ENCODE results near the gene BNIP1.

Gene BNIP1

GRCh38 chr5:173196133-173196952 lies 52.0 kb downstream of the BNIP1 start:
- Histone ChIP-seq H3K36me3 (ENCODE audit: control insufficient read depth in 4 of 4, insufficient read depth in 4 of 4, low read length in 3 of 4) (no peaks in the 10 kb centered on the region), H3K9me3 (ENCODE audit: control extremely low read depth in 1 of 5, control insufficient read depth in 4 of 5, insufficient read depth in 2 of 5, low read depth in 1 of 5, low read length in 4 of 5) (peaks cover 0 to 15% (median 5%) of the 10 kb centered on the region in 5 experiments), H3K27ac (ENCODE audit: insufficient read depth in 1 of 2, low read depth in 1 of 2, low read length in 2 of 2, poor library complexity in 1 of 2, severe bottlenecking in 2 of 2) (no peak overlapping the region), H3K4me3 (ENCODE audit: control insufficient read depth in 1 of 7, extremely low read depth in 1 of 7, insufficient read depth in 4 of 7, low read depth in 2 of 7, low read length in 6 of 7) (no peak overlapping the region), H3K4me1 (ENCODE audit: control extremely low read depth in 1 of 4, control insufficient read depth in 4 of 4, insufficient read depth in 4 of 4, low read length in 3 of 4) (no peaks in the 10 kb centered on the region), H3K27me3 (replicated peaks in 2 of 5; ENCODE audit: control insufficient read depth in 4 of 5, insufficient read depth in 5 of 5, low read length in 4 of 5) (peaks cover 0 to 17% (median 14%) of the 10 kb centered on the region in 5 experiments)
- POLR2A ChIA-PET, result no interaction called here
- CTCF ChIA-PET, result interaction anchor here (0.9 kb wide), 1 partner anchor 10 kb away, joined by 4 read pairs; no protein-coding TSS in a partner anchor
- WGBS (ENCODE audit: insufficient coverage), result 89% methylated on average over 23 of the region's 23 CpGs
- no peak for DNase-seq

GRCh38 chr5:173197375-173197891 lies 53.1 kb downstream of the BNIP1 start:
- WGBS (ENCODE audit: insufficient coverage), result 91% methylated on average over 6 of the region's 9 CpGs

GRCh38 chr5:173198049-173198448 lies 53.7 kb downstream of the BNIP1 start:
- DNase-seq, result no peak
- ChIA-PET POLR2A (no interaction called here), CTCF (no interaction called here)
- 93% methylated on average over 7 of the region's 7 CpGs for WGBS (ENCODE audit: insufficient coverage)
- Histone ChIP-seq H3K27me3 (replicated peaks in 2 of 5; ENCODE audit: control insufficient read depth in 4 of 5, insufficient read depth in 5 of 5, low read length in 4 of 5) (peaks cover 0 to 33% (median 18%) of the 10 kb centered on the region in 5 experiments), H3K27ac (ENCODE audit: insufficient read depth in 1 of 2, low read depth in 1 of 2, low read length in 2 of 2, poor library complexity in 1 of 2, severe bottlenecking in 2 of 2) (no peak overlapping the region), H3K4me1 (ENCODE audit: control extremely low read depth in 1 of 4, control insufficient read depth in 4 of 4, insufficient read depth in 4 of 4, low read length in 3 of 4) (no peaks in the 10 kb centered on the region), H3K9me3 (ENCODE audit: control extremely low read depth in 1 of 5, control insufficient read depth in 4 of 5, insufficient read depth in 2 of 5, low read depth in 1 of 5, low read length in 4 of 5) (peaks cover 0 to 15% (median 5%) of the 10 kb centered on the region in 5 experiments), H3K4me3 (ENCODE audit: control insufficient read depth in 1 of 7, extremely low read depth in 1 of 7, insufficient read depth in 4 of 7, low read depth in 2 of 7, low read length in 6 of 7) (no peak overlapping the region), H3K36me3 (ENCODE audit: control insufficient read depth in 4 of 4, insufficient read depth in 4 of 4, low read length in 3 of 4) (no peaks in the 10 kb centered on the region)

More at GRCh38 chr5:173197375-173197891, 53.1 kb downstream of the BNIP1 start:
- ChIA-PET CTCF (interaction anchor here (0.9 kb wide), 1 partner anchor 9 kb away, joined by 4 read pairs; no protein-coding TSS in a partner anchor), POLR2A (no interaction called here)
- Histone ChIP-seq H3K4me3 (ENCODE audit: control insufficient read depth in 1 of 7, extremely low read depth in 1 of 7, insufficient read depth in 4 of 7, low read depth in 2 of 7, low read length in 6 of 7) (no peak overlapping the region), H3K27me3 (replicated peaks in 2 of 5; ENCODE audit: control insufficient read depth in 4 of 5, insufficient read depth in 5 of 5, low read length in 4 of 5) (peaks cover 0 to 27% (median 15%) of the 10 kb centered on the region in 5 experiments), H3K9me3 (ENCODE audit: control extremely low read depth in 1 of 5, control insufficient read depth in 4 of 5, insufficient read depth in 2 of 5, low read depth in 1 of 5, low read length in 4 of 5) (peaks cover 0 to 15% (median 5%) of the 10 kb centered on the region in 5 experiments), H3K4me1 (ENCODE audit: control extremely low read depth in 1 of 4, control insufficient read depth in 4 of 4, insufficient read depth in 4 of 4, low read length in 3 of 4) (no peaks in the 10 kb centered on the region), H3K27ac (ENCODE audit: insufficient read depth in 1 of 2, low read depth in 1 of 2, low read length in 2 of 2, poor library complexity in 1 of 2, severe bottlenecking in 2 of 2) (no peak overlapping the region), H3K36me3 (ENCODE audit: control insufficient read depth in 4 of 4, insufficient read depth in 4 of 4, low read length in 3 of 4) (no peaks in the 10 kb centered on the region)
- no peak for DNase-seq

- CTCF ChIA-PET, result interaction anchor here (0.8 to 2.0 kb wide), 3 partner anchors 13 to 35 kb away, joined by 3 to 4 read pairs (median 3); no protein-coding TSS in a partner anchor
- POLR2A ChIA-PET, result no interaction called here
- Histone ChIP-seq H3K4me3 (ENCODE audit: control insufficient read depth in 1 of 7, extremely low read depth in 1 of 7, insufficient read depth in 4 of 7, low read depth in 2 of 7, low read length in 6 of 7) (no peak overlapping the region), H3K27me3 (replicated peaks in 2 of 5; ENCODE audit: control insufficient read depth in 4 of 5, insufficient read depth in 5 of 5, low read length in 4 of 5) (peaks cover 0 to 41% (median 12%) of the 10 kb centered on the region in 5 experiments), H3K9me3 (ENCODE audit: control extremely low read depth in 1 of 5, control insufficient read depth in 4 of 5, insufficient read depth in 2 of 5, low read depth in 1 of 5, low read length in 4 of 5) (peaks cover 1 to 15% (median 5%) of the 10 kb centered on the region in 5 experiments), H3K27ac (ENCODE audit: insufficient read depth in 1 of 2, low read depth in 1 of 2, low read length in 2 of 2, poor library complexity in 1 of 2, severe bottlenecking in 2 of 2) (no peak overlapping the region), H3K36me3 (ENCODE audit: control insufficient read depth in 4 of 4, insufficient read depth in 4 of 4, low read length in 3 of 4) (no peaks in the 10 kb centered on the region), H3K4me1 (ENCODE audit: control extremely low read depth in 1 of 4, control insufficient read depth in 4 of 4, insufficient read depth in 4 of 4, low read length in 3 of 4) (no peaks in the 10 kb centered on the region)
- no peak for DNase-seq
Measured at GRCh38 chr5:173200356-173200755, 56.0 kb downstream of the BNIP1 start.

GRCh38 chr5:173201636-173202265 lies 57.4 kb downstream of the BNIP1 start:
- POLR2A ChIA-PET, result interaction anchor here (0.6 kb wide), 1 partner anchor 1419 kb away, joined by 3 read pairs; no protein-coding TSS in a partner anchor
- no peak overlapping the region for H3K27ac ChIP-seq (ENCODE audit: insufficient read depth in 1 of 2, low read depth in 1 of 2, low read length in 2 of 2, poor library complexity in 1 of 2, severe bottlenecking in 2 of 2)
- peaks cover 1 to 15% (median 5%) of the 10 kb centered on the region in 5 experiments for H3K9me3 ChIP-seq (ENCODE audit: control extremely low read depth in 1 of 5, control insufficient read depth in 4 of 5, insufficient read depth in 2 of 5, low read depth in 1 of 5, low read length in 4 of 5)
- H3K4me1 ChIP-seq (ENCODE audit: control extremely low read depth in 1 of 4, control insufficient read depth in 4 of 4, insufficient read depth in 4 of 4, low read length in 3 of 4), result no peaks in the 10 kb centered on the region
- H3K27me3 ChIP-seq (replicated peaks in 2 of 5; ENCODE audit: control insufficient read depth in 4 of 5, insufficient read depth in 5 of 5, low read length in 4 of 5), result peaks cover 0 to 48% (median 9%) of the 10 kb centered on the region in 5 experiments
- no peaks in the 10 kb centered on the region for H3K36me3 ChIP-seq (ENCODE audit: control insufficient read depth in 4 of 4, insufficient read depth in 4 of 4, low read length in 3 of 4)
- H3K4me3 ChIP-seq (ENCODE audit: control insufficient read depth in 1 of 7, extremely low read depth in 1 of 7, insufficient read depth in 4 of 7, low read depth in 2 of 7, low read length in 6 of 7), result no peak overlapping the region
- 91% methylated on average over 10 of the region's 13 CpGs for WGBS (ENCODE audit: insufficient coverage)
- no peak for DNase-seq
- CTCF ChIA-PET, result interaction anchor here (0.8 to 2.0 kb wide), 3 partner anchors 12 to 218 kb away, joined by 3 to 4 read pairs (median 4); partner anchors contain the start of gene ATP6V0E1

- no peak overlapping the region for H3K4me3 ChIP-seq (ENCODE audit: control insufficient read depth in 1 of 7, extremely low read depth in 1 of 7, insufficient read depth in 4 of 7, low read depth in 2 of 7, low read length in 6 of 7)
- WGBS (ENCODE audit: insufficient coverage), result 3% methylated on average over 6 of the region's 11 CpGs
- H3K4me1 ChIP-seq (ENCODE audit: control extremely low read depth in 1 of 4, control insufficient read depth in 4 of 4, insufficient read depth in 4 of 4, low read length in 3 of 4), result no peaks in the 10 kb centered on the region
- peaks cover 0 to 53% (median 9%) of the 10 kb centered on the region in 5 experiments for H3K27me3 ChIP-seq (replicated peaks in 2 of 5; ENCODE audit: control insufficient read depth in 4 of 5, insufficient read depth in 5 of 5, low read length in 4 of 5)
- ChIA-PET POLR2A (interaction anchor here (0.6 kb wide), 1 partner anchor 1418 kb away, joined by 3 read pairs; no protein-coding TSS in a partner anchor), CTCF (interaction anchor here (0.8 to 1.1 kb wide), 2 partner anchors 11 to 219 kb away, joined by 3 to 4 read pairs; partner anchors contain the start of gene ATP6V0E1)
- H3K9me3 ChIP-seq (ENCODE audit: control extremely low read depth in 1 of 5, control insufficient read depth in 4 of 5, insufficient read depth in 2 of 5, low read depth in 1 of 5, low read length in 4 of 5), result peaks cover 1 to 15% (median 5%) of the 10 kb centered on the region in 5 experiments
- DNase-seq, result no peak
- no peaks in the 10 kb centered on the region for H3K36me3 ChIP-seq (ENCODE audit: control insufficient read depth in 4 of 4, insufficient read depth in 4 of 4, low read length in 3 of 4)
- no peak overlapping the region for H3K27ac ChIP-seq (ENCODE audit: insufficient read depth in 1 of 2, low read depth in 1 of 2, low read length in 2 of 2, poor library complexity in 1 of 2, severe bottlenecking in 2 of 2)
Measured at GRCh38 chr5:173202266-173202875, 58.0 kb downstream of the BNIP1 start.

Measured in common myeloid progenitor, CD34-positive (primary cell).